ENCODE results near the gene IQSEC3. TPM values are rescaled to one million over a fixed set of nuclear protein-coding genes. Genes with fewer than 3 reads are reported as not detected.
"Not testable (repeated sequence)": the region's sequence is repeated elsewhere in the genome, so short reads cannot be mapped to it uniquely, and the experiment has no call there.

IQSEC3 gene
- total RNA-seq (2014; rRNA removed; shearing (Covaris generic)) = not detected in 2 replicates

DNA sequence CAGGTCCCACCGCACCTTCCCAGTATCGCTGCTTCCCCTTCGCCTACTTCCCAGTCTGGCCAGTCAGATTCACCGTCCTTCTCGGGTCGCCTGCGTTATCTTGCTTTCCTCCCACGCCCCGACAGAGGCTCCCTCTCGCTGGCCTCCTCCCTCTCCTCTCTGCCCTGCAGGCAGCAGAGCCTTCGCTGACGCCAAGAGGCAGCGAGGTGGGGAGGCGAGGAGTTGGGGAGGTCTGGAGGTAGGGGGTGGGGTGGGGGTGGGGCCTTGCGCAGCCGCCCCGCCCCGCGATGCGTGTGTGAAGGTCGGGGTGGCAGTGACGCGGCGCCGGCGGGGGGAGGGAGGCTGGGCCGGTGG, at the start of gene IQSEC3:
Gene IQSEC3, plus strand, starts transcription at position 340 of the 354 bp plus-strand sequence. CDS start 116 bp downstream, outside the sequence.
- not testable (repeated sequence) for DNase-seq (ENCODE audit: low read depth)

DNA sequence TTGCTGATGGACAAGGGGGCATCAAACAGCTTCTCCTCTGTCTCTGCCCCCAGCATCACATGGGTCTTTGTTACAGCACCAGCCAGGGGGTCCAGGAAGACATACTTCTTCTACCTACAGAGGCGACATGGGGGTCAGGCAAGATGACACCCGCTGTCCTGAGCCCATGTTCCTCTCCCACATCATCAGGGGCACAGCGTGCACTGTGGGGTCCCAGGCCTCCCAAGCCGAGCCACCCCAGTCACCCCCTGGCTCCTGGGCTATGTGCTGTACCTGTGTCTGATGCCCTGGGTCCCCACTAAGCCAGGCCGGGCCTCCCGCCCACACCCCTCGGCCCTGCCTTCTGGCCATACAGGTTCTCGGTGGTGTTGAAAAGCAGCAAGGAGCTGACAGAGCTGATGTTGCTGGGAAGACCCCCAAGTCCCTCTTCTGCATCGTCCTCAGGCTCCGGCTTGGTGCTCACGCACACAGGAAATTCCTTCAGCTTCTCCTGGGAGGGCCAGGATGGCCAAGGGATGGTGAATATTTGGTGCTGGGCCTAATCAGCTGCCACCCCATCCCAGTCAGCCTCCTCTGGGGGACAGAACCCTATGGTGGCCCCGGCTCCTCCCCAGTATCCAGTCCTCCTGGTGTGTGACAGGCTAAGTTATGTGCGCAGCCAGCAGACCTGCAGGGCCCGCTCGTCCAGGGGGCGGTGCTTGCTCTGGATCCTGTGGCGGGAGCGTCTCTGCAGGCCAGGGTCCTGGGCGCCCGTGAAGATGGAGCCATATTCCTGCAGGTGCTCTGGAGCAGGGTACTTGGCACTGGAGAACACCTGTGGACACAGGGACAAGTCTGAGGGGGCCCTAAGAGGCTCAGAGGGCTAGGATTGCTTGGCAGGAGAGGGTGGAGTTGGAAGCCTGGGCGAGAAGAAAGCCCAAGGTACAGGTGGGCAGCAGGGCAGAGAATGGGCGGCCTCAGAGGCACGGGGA, 48.9 kb upstream of the IQSEC3 start:
- DNase-seq (ENCODE audit: low read depth) = not testable (repeated sequence)

DNA sequence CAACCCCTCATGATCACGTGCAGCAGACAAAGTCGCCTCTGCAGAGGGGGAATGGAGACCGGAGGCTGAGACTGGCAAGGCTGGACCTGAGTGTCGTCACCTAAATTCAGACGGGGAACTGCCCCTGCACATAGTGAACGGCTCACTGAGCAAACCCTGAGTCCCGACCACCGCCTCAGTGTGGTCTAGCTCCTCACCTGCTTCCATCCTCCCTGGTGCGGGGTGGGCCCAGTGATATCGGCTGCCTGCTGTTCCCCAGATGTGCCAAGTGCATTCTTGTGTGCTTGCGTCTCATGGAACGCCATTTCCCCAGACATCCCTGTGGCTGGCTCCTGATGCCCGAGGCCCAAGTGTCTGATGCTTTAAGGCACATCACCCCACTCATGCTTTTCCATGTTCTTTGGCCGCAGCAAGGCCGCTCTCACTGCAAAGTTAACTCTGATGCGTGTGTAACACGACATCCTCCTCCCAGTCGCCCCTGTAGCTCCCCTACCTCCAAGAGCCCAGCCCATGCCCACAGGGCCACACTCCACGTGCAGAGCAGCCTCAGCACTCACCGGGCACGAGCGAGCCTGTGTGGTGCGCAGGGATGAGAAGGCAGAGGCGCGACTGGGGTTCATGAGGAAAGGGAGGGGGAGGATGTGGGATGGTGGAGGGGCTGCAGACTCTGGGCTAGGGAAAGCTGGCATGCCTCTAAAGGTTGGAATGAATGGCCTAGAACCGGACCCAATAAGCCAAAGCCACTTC, 47.6 kb upstream of the IQSEC3 start:
- not testable (repeated sequence) for DNase-seq (ENCODE audit: low read depth)

DNA sequence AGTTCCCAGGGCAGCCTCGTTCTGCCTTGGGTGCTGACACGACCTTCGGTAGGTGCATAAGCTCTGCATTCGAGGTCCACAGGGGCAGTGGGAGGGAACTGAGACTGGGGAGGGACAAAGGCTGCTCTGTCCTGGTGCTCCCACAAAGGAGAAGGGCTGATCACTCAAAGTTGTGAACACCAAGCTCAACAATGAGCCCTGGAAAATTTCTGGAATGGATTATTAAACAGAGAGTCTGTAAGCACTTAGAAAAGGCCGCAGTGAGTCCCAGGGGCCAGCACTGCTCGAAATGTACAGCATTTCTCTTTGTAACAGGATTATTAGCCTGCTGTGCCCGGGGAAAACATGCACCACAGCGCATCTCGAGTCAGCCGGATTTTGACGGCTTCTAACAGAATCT, 46.7 kb upstream of the IQSEC3 start:
- not testable (repeated sequence) for DNase-seq (ENCODE audit: low read depth)

DNA sequence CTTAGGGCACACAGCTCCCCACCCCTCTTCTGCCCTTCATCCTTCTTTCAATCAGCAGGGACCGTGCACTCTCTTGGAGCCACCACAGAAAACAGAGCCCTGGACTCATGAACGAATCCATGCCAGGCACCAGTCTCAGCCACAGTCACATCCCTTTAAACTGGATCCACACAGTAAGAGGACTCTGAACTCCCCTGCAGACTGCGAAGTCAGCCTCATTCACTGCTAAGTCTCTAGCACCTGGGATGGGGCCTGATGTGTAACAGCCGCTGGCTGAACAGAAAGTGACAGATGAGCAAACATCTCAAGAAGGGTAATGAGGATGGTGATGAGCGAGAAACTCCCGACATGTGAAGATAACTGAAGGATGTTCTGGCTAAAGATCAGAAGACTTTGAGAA, 45.8 kb upstream of the IQSEC3 start:
- DNase-seq (ENCODE audit: low read depth) = no peak

DNA sequence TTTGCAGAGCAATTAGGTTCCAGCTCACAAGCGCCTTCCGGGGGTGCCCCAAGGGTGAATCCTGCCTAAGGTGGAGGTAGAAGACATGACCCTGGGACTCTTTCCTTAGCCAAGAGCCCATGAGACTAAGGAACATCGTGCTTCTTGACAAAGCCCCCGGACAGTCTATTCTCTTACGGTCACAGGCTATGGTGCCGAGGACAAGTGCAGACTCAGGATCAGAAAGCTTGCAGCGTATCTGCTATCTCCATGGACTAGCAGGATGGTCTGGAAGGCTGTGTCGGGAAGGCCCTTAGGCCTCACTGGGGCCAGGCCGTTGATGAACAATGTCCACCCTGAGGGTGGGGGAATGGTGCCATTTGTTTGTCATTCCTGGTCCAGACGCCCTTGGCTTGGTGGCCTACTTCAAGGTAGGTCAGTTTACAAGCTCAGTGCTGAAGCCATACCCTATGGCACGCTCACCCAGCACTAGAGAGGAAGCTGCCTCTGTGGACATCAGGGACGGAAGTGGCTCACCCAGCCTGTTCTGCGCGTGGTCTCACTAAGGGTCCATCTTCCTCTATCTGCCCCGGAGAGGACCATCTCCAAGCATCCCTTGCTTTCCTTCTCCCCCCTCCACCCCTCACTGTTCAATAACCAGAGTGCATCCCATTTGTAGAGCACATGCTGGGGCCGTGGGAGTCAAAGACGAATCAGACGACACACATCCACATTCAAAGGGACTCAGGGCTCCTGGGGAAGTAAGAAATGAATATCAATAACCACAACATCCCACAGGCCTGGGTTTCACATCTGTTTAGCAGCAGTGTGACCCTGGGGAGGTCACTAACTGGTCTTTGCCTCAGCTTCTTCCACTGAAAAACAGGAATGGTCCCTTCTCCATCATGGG, 45.0 kb upstream of the IQSEC3 start:
- no peak for DNase-seq (ENCODE audit: low read depth)

DNA sequence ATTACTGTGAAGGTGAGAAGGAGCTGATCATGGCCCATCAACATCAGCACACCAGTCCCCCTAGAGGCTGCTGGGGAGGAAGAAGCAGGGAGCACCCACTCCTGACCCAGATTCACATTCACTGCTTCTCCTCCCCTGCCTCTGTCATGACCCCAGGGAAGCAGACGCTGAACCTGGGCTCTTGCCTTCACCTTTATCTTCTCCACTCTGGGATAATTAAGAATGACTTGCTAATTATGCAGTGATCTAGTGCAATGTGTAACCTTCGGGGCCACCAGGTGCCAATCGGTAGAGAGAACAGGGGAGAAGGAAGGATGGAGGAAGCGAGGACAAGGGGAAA, 44.4 kb upstream of the IQSEC3 start:
- DNase-seq (ENCODE audit: low read depth) = no peak

DNA sequence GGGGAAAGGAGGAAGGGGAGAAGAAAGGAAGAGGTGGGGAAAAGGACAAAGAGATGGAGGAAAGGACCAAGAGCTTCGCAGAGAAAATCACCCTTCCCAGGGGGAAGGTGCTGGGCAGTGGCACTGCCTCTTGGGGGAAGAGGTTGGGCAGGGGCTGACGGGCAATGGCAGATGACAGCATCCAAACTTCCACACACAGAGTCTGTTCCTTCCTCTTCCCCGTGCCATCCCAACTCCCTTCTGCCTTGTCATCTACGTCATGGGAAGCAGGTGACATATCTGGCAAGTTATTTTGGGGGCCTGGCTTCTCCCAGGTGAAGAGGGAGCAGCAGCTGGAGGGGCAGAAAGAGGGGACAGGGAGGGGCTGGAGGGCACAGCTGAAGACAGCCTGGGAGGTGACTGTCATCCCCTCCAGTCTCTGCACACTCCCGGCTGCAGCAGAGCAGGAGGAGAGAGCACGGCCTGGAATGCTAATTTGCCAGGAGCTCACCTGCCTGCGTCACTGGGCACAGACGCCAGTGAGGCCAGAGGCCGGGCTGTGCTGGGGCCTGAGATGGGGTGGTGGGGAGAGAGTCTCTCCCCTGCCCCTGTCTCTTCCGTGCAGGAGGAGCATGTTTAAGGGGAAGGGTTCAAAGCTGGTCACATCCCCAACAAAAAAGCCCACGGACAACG, 43.9 kb upstream of the IQSEC3 start:
- no peak for DNase-seq (ENCODE audit: low read depth)

DNA sequence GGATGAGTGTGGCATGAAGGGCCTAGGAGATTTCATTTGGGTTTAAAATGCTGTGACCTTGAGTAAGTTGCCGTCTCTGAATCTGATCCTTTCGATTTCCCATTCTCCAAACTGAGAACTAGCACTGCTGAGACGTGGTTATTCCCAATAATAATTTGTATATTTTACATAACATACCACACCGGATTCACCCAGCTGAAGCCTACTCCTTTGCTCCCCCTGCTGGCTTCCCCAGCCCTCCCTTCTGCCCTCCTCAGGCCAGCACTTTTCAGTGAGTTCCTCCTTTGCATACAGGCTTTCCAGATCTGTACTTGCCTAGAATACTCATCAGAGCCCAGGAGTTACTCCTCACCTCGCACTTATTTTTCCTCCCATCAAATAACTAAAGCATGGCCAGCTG, 38.7 kb upstream of the IQSEC3 start:
- DNase-seq (ENCODE audit: low read depth) = not testable (repeated sequence)

DNA sequence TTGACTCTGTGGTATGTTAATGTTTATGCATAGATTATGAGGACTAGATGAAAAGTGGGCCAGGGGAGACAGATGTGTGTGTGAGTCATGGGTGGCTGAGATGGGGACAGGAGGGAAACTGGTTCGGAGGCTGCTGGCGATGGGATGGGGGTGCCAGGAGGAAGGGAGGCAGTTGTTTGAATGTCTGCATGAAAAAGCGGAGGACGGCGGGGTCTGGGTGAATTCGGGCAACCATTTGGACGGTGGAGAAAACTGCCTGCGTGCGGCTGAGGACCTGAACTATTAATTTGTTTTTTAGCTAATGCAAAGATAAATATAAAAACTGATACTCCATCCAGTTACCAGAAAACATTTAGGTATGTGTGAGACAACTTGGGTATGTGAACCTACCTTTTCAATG, 27.8 kb upstream of the IQSEC3 start:
- DNase-seq (ENCODE audit: low read depth) = not testable (repeated sequence)

DNA sequence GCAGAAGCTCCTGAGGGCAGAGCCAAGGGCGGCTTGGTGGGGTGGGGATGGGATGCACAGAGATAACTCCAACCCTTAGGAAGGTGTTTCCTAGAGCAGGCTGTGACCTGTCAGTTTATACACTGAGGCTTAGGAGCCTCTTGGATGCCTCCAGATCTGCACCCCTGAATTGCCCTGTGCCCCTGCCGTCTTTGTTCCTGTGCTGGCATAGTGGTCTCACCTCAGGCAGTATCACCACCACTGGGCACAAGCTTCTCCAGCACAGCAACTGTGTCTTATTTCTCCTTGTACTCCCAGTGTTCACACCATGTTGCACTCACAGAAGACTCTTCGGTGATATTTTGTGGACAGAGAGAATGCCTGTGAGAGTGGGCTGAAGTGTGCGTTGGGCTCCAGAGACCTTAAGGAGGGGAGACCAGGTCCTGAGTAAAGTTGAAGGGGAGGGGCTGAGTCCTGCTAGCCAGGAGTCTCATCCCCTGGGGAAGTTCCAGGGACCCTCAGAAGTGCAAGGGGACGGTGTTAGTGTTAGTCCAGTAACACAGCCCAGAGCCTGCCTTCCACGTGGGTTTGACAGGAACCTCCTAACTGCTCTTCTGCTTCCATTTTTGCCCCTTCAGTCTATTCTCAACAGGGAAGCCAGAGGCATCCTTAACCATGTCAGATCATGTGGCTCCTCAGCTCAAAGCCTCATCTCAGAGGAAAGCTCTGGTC, 26.9 kb upstream of the IQSEC3 start:
- DNase-seq (ENCODE audit: low read depth) = not testable (repeated sequence)

DNA sequence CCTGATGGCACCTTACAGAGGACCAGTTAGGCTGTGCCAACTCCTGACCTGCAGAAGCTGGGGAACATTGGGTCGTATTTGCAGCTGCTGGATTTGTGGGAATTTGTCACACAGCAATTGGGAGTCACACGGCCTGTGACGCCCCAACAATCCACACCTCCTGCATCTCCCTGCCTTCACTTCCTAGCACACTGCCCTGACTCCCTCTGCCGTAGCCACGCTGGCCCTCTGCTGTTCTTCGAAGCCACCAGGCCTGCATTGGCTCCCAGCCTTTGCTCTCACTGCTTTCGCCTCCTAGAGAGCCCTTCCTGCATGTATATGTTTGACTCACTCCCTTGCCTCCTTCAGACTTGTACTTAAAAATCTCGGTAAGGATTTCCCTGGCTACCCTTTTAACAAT, 22.2 kb upstream of the IQSEC3 start:
- not testable (repeated sequence) for DNase-seq (ENCODE audit: low read depth)

DNA sequence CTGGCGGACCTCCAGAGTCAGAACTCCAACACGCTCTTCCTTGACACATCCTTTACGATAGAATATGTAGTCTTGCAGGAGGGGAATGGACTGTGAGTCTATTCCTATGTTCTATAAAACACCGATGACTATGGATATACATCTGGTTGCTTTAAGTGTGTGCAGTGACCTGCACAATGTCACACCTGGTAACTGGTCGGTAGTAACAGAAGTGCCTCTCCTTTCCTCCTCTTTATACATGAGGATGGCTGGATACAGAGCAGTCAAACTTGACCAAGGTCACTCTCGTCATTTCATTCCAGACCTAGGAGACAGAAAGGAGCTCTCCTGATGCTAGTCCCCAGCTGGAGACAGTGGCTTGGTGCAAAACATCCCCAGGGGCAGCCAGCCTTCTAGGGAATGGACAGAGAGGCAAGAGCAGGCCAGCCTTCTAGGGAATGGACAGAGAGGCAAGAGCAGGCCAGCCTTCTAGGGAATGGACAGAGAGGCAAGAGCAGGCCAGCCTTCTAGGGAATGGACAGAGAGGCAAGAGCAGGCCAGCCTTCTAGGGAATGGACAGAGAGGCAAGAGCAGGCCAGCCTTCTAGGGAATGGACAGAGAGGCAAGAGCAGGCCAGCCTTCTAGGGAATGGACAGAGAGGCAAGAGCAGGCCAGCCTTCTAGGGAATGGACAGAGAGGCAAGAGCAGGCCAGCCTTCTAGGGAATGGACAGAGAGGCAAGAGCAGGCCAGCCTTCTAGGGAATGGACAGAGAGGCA, 21.2 kb upstream of the IQSEC3 start:
- not testable (repeated sequence) for DNase-seq (ENCODE audit: low read depth)

DNA sequence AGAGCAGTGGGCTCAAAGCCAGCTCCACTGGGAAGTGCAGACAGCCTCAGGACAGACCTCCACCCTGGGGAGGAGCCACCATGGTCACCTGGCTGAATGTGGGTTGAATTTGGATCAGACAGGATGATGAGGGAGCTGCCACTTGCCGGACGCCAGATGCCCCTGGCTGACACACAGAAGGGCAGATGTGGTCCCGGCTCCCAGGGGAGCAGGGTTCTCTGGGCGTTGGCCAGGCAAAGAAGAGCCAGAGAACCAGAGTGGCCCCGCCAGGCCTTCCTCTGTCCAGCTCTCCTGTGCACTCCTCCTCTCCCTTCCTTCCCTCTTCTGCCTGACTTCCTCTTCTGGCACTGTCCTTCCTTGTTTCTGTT, 20.6 kb upstream of the IQSEC3 start:
- not testable (repeated sequence) for DNase-seq (ENCODE audit: low read depth)

DNA sequence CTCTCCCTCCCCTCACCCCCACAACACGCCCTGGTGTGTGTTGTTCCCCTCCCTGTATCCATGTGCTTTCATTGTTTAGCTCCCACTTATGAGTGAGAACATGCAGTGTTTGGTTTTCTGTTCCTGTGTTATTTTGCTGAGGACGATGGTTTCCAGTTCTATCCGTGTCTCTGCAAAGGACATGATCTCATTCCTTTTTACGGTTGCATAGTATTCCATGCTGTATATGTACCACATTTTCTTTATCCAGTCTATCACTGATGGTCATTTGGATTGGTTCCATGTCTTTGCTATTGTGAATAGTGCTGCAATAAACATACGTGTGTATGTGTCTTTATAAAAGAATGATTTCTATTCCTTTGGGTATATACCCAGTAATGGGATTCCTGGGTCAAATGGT, 20.0 kb upstream of the IQSEC3 start:
- DNase-seq (ENCODE audit: low read depth) = not testable (repeated sequence)

DNA sequence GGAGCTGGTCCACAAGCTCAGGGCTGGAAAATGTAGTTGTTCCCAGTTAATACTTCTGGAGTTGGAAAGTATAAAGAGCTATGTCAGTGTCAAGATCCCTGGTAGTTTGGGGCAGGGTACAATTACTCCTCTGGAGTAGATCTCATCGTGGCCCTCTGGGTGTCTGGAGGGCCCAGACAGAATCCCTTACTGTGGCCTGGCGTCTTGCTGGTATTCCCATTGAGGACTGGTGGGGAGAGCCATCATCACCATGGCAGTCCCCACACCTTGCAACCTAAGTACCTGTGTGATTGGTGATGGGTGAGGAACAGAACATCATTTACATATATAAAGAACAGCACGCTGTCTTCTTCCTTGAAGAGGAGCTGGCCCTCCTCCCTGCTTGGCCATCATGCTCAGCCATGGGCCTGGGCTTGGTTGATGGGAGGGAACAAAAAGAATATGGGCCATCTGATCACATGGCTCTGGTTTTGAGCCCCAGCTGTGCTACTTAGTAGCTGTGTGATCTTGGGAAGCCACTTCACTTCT, 18.8 kb upstream of the IQSEC3 start:
- not testable (repeated sequence) for DNase-seq (ENCODE audit: low read depth)

DNA sequence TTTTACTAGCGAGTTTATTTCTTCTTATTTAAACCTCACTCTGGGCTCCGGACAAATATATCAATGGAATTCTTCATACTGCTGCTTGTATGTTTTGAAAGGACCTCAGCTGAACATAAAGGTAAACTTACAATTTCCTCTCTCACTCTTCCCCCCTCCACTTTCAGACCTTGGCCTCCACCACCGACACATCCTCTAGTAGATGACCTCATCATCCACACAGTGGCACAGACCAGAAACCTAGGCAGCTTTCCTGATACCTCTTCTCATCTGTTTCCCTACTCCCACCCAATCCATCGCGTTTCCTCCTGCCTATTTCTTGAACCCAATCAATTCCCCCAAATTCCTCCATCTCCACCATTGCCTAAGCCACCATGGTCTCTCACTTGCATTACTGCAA, 17.4 kb upstream of the IQSEC3 start:
- DNase-seq (ENCODE audit: low read depth) = not testable (repeated sequence)

DNA sequence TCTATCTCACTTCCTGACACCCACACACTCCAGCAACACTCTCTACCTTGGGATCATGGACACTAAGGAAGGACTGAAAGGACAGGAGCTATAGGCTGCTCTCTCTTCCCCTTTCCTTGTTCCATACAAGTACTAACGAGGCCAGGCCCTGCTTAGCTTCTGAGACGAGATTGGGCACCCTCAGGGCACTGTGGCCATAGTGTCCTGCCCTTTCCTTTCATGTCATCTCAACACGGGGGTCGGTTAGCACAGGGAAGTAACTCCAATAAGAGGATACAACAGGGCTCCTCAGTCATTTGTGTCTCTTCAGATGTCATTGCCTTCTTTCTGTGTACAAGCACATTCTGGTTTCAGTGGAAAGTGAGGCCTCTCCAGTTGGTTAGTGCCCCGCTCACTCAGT, 15.5 kb upstream of the IQSEC3 start:
- not testable (repeated sequence) for DNase-seq (ENCODE audit: low read depth)

DNA sequence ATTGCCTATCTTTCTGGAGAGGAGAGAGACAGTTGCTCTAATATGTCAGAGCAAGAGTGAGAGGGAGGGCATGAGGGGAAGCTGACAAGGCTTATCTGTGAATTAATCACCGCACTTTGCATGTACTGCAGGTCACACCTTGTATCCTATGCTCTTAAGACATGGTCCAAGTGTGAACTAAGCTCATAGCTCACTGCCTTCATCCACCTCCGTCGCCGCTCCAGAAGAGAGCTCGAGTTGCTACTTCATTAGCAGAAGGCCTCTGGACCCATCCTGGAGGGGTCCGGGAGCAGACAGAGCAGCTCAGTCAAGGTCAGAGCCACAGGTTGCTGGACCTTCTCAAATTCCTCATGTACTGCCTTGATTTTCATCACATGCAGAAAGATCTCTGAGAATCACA, 14.6 kb upstream of the IQSEC3 start:
- DNase-seq (ENCODE audit: low read depth) = not testable (repeated sequence)

Measured in RPMI7951 (cell line).